Measurements from ENCODE around the gene ERC2. TPM values are rescaled to one million over a fixed set of nuclear protein-coding genes. Genes with fewer than 3 reads are reported as not detected.

Gene ERC2
- total RNA-seq, 1 donor from 2014 or later = 0.11 TPM

GRCh38 chr3:55598224-55598623, 870.0 kb downstream of the ERC2 start:
- no peaks in the 10 kb centered on the region for H3K9me3 ChIP-seq
- no peaks in the 10 kb centered on the region for H3K36me3 ChIP-seq
- intact Hi-C loops (cut with DNase I) = no loop called here
- no peaks in the 10 kb centered on the region for H3K27me3 ChIP-seq
- H3K27ac ChIP-seq = no peak overlapping the region
- H3K4me1 ChIP-seq = no peaks in the 10 kb centered on the region
- DNase-seq (ENCODE audit: low spot score in 2 of 2) = no peak
- H3K4me3 ChIP-seq = no peak overlapping the region
- TF ChIP-seq CTCF (IDR thresholded peaks at IDR 0.05) = no peak

- Histone ChIP-seq H3K27me3 (no peaks in the 10 kb centered on the region), H3K9me3 (no peaks in the 10 kb centered on the region), H3K4me3 (no peak overlapping the region), H3K36me3 (no peaks in the 10 kb centered on the region), H3K4me1 (no peaks in the 10 kb centered on the region), H3K27ac (no peak overlapping the region)
- intact Hi-C loops (cut with DNase I) = no loop called here
- TF ChIP-seq CTCF (IDR thresholded peaks at IDR 0.05) = no peak
- no peak for DNase-seq (ENCODE audit: low spot score in 2 of 2)
These were observed 870.6 kb downstream of the ERC2 start for GRCh38 chr3:55597641-55598040.

GRCh38 chr3:55596212-55596611, 872.1 kb downstream of the ERC2 start:
- DNase-seq (ENCODE audit: low spot score in 2 of 2) = no peak
- H3K4me1 ChIP-seq = no peaks in the 10 kb centered on the region
- no peak for TF ChIP-seq CTCF (IDR thresholded peaks at IDR 0.05)
- no peak overlapping the region for H3K27ac ChIP-seq
- H3K36me3 ChIP-seq = no peaks in the 10 kb centered on the region
- H3K27me3 ChIP-seq = no peaks in the 10 kb centered on the region
- no peak overlapping the region for H3K4me3 ChIP-seq
- intact Hi-C loops (cut with DNase I) = no loop called here
- H3K9me3 ChIP-seq = no peaks in the 10 kb centered on the region

- Histone ChIP-seq H3K4me1 (no peaks in the 10 kb centered on the region), H3K36me3 (no peaks in the 10 kb centered on the region), H3K4me3 (no peak overlapping the region), H3K27me3 (no peaks in the 10 kb centered on the region), H3K9me3 (no peaks in the 10 kb centered on the region), H3K27ac (no peak overlapping the region)
- intact Hi-C loops (cut with DNase I) = no loop called here
- no peak for TF ChIP-seq CTCF (IDR thresholded peaks at IDR 0.05)
- no peak for DNase-seq (ENCODE audit: low spot score in 2 of 2)
These were observed 872.8 kb downstream of the ERC2 start for GRCh38 chr3:55595420-55595819.

GRCh38 chr3:55592572-55592971, 875.7 kb downstream of the ERC2 start:
- no peak for DNase-seq (ENCODE audit: low spot score in 2 of 2)
- no peaks in the 10 kb centered on the region for H3K36me3 ChIP-seq
- no peak overlapping the region for H3K4me3 ChIP-seq
- no peaks in the 10 kb centered on the region for H3K9me3 ChIP-seq
- no peak overlapping the region for H3K27ac ChIP-seq
- H3K27me3 ChIP-seq = no peaks in the 10 kb centered on the region
- H3K4me1 ChIP-seq = no peaks in the 10 kb centered on the region
- intact Hi-C loops (cut with DNase I) = no loop called here
- no peak for TF ChIP-seq CTCF (IDR thresholded peaks at IDR 0.05)

GRCh38 chr3:55591888-55592287, 876.4 kb downstream of the ERC2 start:
- Histone ChIP-seq H3K36me3 (no peaks in the 10 kb centered on the region), H3K4me1 (no peaks in the 10 kb centered on the region), H3K4me3 (no peak overlapping the region), H3K27ac (no peak overlapping the region), H3K27me3 (no peaks in the 10 kb centered on the region), H3K9me3 (no peaks in the 10 kb centered on the region)
- intact Hi-C loops (cut with DNase I) = no loop called here
- TF ChIP-seq CTCF (IDR thresholded peaks at IDR 0.05) = no peak
- DNase-seq (ENCODE audit: low spot score in 2 of 2) = no peak
